ENCODE measurements around the gene SYNJ2.
A peak's percentile ranks its signal among the peaks of the same experiment; 100 is the strongest.

SYNJ2 gene

DNA sequence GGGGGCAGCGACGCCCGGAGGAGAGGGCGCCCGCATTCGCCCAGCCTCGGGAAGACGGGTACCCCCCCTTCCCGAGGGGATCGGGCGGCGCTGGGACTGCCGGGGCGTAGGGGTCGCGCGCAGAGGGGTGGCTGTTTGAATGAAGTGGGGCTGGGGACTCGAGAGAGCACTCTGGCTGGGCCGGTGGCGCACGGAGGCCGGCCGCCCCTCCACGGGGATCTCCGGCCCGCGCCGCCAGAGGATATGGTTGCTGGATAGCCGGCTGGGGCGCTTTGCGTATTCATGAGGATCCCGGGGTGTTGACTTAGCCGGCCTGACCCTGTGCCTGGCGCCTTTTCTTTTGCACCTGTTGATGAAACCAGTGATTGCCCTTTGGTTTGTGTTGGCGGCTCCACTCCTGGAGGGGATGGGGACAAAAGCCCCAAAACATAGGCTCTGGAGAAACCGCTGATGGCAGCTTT, 469 bp downstream of the SYNJ2 start:
- no peak for DNase-seq

DNA sequence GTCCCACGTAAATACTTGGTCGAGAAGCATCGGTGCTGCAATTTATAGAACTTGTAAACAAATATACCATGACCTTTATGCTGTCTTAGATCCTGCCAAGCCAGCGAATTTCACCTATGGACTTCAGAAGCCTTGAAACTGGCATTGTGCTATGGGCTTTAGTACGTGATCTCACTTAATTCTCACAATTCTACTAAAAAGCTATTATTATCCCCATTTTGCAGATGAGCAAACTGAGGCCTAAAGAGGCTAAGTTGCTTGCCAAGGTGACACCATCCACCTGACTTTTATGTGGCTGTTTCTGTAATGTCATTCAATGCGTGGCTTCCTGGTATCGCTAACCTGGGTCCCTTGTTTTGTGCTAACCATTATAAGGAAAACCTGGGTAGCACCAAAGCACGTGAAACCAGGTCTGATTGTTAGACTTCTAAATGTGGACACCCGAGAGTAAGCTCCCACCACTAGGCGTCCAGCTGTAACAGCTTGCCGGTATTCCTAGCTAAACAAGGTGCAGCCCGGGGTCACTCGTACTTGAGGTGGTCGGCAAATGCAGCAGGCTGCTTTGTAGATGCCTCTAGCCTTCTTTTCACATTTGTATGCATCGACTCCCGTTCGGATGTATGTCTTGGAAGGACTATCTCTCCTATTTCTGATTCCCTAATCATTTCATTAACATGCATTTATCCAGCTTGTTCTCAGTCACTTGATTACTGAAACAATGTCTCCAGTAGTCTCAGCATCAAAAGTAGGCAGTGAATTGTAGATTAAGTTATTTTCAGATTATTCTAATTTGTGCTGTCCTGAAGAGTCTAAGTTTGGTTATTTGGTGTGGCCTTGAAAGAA, 1.1 kb downstream of the SYNJ2 start:
- no peak for DNase-seq

DNA sequence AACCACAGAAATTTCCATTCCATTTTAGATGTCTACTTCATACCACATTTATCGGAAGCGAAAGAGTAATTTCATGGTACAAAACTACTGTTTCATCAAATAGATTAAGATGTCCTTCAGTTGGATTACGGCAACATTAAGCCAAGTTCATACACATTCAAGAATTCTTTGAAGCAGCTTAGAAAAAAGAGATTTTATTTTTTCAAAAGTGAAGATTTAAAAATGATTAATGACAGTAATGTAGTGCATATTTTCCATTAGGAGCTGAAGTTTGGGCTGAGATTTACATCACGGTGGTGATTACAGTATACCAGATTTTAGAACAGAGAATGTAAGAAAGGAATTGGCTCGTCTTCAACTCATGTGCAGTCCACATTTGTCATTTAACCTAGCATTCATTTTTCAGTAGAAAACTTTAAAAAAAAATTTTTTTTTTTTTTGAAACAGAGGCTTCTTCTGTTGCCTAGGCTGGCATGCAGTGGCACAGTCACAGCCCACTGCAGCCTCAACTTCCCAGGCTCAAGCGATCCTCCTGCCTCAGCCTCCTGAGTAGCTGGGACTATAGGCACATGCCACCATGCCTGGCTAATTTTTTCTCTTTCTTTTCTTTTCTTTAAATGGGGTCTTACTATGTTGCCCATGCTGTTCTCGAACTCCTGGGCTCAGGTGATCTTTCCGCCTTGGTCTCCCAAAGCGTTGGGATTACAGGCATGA, 1.9 kb downstream of the SYNJ2 start:
- DNase-seq: no peak

DNA sequence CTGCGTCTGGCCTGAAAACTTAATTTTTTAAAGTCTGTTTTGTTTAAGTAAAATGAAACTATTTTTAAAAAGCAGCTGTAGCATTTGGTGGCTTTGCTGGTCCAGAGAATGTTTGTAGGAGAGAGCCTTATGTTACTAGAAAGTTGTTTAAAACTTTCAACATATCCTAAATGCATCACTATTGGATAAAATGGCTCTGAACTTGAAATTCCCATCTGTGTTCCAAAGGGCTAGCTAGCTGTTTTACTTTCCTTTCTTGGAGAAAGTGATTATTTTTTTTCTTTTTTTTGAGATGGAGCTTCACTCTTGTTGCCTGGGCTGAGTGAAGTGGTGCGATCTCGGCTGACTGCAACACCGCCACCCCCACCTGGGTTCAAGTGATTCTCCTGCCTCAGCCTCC, 2.5 kb downstream of the SYNJ2 start:
- DNase-seq: no peak

DNA sequence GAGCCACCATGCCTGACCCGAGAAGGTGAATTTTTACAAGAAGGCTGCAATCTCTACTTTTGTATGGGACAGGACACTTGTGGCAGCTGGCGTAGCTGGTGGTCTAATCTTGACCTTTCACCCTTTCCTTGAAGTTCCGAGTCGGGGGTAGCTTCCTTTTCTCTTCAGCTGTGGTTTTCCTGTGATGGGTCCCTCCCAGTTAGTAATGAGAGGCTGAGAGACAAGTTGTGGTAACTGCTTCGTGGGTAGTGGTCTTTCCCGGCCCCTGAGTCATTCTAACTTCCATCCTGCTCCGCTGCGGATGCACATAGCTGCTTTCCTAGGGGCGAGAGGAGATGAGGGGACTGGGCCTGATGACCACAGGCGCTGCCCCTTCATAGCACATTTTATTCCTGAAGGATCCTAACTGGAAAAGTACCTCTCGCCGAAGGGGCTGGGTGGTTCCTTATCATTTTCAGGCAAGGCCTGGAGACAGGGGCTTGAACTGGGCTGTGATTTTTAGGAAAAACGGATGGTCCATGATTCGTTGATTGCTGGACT, 3.1 kb downstream of the SYNJ2 start:
- DNase-seq: no peak

DNA sequence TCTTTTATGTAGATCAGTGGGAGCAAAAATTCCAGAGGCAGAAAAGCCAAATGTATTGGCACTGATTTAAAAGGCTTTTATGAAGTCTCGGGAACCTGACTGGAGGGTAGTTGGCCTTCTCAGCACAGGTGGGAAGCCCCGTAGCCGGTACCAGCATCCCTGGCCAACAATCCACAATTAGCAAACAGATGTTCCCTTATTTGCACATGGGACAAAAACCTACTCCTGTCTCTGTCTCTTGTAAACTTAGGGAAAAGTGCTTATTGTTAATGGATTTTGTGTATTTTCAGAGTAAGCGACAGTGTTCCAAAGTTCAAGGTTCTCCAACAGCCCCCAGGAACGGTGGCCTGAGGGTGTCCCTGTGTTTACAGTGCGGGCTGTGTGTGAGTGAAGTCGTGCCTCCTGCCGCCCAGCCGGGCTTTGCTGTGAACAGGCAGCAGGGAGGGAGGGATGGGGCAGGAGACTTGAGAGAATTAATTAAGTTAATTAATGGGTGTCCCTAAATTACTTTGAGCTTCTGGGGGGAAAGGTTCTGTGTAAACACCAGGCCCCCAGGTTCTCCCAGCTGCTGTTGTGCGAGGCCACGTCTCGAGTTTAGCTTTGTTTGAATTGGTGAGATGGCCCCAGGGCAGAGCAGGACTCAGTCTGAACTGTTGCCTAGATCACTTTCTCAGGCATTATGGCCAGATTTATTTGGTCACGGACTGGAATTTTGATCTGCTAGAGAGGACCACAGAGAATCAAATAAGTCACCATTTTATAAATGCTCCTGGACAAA, 3.9 kb downstream of the SYNJ2 start:
- peak; percentile 14 for DNase-seq

DNA sequence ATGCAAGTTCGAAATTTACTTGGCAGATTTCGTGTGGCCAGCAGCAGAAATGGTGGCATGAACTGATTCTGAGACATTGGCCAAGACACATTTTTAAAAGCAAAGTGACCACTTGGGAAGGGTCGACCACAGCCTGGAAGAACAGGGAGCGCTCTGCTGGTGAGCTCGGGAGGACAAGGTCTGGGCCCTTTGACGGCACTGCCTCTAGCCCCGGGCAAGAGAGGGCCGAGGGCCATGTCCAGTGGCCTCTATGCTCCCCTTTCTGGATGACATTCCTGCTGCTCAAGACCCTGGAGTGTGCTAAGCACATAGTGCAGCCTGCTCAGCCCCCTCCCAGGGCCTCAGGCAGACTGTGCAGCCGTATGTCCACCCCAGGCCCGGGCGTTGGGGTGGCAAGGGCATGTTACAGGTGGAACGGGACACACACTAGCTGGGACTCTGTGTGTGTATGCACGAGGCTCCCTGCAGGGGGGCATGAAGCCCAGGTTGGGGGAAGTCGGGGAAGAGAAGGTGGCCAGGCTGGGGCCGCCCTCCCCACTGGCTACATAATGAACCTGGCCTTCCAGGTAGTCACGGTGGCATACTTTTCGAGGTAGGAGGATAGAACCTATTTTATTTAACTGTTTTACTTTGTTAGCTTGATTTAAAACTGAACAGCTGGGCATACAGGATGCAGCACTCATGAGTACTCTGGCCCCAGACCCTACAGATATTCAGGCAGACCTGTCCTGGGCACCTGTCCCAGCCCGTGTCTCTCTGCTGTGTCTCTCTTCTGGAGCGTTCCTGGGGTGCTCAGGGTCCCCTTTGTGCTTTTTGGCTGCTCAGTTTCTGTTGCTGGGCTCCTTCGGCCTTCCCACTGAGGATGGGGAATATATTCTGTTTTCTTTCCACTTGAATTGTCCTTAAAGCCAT, 6.4 kb downstream of the SYNJ2 start:
- DNase-seq: no peak

DNA sequence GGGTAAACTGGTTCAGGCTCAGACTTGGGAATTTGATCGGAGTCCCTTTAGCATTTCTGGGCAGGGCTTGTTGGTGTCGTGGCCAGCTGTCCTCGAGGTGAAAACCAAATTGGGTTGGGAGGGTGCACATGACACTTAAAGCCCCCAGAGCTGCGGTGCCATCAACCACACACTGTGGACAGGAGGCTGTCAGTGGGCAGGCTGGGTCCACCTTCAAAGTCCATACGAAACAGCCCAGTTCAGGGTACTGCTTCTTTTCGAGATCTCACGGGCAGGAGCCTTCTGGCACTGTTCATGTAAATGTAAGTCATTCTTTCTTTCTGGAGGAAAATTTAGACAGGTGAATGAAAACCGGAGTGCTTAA, 7.0 kb downstream of the SYNJ2 start:
- DNase-seq: no peak

DNA sequence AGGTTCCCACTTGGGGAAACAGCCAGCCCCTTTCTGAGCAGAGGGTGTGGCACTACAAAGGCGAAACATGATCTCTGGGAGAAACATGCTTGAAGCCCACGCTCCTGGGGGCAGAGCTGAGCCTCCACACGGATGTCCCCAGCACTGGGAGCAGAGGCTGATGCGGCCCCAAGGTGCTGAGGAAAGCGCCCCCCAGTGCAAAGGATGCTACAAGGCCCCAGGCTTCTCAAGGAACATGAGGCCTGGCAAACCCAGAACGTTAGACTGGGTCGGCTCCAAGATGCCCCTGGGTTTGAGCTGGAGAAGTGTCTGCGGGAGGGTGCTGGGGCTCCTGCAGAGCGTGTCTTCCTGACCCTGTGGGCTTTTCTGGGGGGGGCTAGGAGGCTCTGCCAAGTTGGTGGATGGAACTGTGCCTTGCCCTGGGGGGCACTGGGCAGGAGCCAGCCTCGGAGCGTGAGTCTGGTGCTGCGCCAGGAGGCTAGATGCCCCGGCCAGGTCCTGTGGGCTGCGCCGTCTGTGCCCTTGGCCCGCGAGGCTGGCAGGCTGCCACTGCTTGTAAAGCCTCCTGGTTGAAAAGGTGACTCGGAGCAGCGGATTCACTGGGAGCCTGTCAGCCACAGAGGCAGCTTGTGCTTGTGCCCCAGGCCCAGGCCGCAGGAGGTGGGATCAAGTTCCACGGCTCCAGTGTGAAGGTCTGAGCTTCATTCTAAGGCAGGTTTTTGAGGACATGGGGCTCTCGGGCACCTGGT, 8.1 kb downstream of the SYNJ2 start:
- peak; percentile 39 for DNase-seq

DNA sequence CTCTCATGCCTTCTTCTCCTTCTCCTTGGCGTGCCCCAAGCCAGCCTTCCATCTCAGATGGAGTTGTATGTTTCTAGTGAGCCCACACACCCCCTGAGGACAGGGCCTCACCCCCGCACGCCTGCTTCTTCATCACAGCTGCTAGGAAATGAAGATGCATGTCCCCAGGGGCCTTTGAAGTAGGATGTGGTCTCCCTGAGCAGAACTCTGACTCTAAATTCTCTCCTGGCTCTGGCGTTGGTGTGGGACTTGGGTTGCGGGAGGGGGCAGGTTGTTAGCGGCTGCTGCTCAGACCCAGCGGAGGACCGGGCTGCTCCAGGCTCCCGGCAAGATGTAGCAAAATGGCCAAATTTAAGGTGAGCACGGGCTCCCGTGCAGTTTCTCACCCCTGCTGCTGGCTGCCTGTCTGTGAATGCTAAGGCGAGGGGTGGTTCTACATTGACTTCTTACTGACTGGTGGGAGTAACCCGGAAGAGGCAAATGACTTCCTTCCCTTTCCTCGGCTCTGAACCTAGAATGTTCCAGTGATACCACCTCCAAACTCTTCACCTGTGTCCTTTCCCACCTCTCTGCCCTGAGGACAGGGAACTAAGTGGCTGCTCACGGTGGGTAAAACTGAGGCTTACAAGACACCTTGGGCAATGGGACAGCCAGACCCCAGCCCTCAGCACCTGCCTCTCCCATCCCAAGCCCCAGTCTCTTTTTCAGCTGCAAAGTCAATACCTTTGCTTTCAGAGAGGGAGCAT, 8.8 kb downstream of the SYNJ2 start:
- DNase-seq: no peak

DNA sequence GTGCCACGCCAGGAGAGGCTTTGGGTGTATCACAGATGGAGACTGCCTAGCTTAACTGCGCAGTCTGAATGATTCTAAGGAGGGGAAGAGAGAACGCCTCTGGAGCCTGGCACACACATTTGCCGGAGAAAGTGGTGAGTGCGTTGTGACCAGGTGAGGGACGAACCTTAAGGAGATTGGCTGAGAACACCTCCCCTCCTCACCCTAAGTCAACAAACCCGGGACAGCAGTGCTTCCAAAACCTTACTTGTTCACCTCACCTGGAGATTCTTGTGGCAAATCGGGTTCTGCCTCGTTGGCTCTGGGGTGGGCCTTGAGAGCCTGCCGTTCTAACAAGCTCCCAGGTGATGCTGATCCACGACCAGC, 9.4 kb downstream of the SYNJ2 start:
- no peak for DNase-seq

DNA sequence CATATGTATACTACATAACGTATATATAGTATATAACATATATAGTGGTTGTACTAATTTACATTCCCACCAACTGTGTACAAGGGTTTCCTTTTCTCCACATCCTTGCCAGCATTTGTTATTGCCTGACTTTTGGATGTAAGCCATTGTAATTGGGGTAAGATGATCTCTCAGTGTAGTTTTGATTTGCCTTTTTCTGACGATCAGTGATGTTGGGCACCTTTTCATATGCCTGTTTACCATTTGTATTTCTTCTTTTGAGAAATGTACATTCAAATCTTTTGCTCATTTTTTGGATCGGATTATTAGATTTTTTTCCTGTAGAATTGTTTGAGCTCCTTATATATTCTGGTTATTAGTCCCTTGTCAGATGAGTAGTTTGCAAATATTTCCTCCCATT, 11.4 kb downstream of the SYNJ2 start:
- no peak for DNase-seq

DNA sequence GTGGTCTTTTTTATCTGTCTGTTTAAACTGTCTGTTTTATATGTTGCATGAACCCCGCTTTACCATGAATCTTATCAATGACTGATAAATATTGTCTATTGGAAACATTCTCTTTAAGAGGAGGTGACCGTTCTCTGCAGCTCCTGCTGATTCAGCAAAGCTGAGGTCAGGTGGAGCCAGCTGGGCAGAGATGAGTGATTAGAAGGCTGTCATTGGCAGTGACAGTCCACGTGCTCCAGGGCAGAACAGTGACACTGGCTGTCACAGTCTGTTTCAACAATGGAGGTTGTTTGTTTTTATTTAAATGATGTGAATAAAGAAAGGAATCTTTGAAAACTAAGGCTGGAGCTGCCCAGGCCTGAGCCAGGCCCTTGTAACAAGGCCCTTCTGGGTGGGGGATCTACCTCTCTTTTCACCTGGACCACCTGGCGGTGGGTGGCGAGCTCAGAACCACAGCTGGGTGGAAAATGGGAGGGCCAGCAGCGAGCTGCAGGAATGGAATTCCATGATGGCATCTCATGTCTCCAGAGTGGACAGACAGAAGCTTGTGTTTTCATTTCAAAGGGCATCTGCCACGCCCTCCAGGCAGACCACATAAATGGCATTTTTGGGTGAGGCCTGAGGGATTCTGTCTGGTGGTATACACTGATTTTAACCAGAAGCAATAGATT, 12.6 kb downstream of the SYNJ2 start:
- no peak for DNase-seq

DNA sequence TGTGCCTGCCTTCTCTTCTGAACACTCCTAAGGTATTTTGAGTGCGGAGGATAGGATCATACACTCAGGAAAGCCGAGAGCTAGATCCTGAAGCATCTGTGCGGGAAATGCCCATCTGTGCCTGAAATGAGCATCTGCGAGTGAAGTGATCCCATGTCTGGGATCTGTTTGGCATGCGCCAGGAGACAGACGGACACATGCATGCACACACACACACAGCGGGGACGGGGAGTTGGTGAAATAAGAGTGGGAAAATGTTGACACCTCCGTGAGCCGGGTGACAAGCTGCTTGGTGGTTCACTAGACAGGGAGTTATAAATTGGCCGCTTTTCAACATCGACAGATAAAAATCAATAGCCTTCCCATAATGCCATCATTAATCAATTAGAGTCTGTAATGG, 13.8 kb downstream of the SYNJ2 start:
- peak; percentile 58 for DNase-seq

DNA sequence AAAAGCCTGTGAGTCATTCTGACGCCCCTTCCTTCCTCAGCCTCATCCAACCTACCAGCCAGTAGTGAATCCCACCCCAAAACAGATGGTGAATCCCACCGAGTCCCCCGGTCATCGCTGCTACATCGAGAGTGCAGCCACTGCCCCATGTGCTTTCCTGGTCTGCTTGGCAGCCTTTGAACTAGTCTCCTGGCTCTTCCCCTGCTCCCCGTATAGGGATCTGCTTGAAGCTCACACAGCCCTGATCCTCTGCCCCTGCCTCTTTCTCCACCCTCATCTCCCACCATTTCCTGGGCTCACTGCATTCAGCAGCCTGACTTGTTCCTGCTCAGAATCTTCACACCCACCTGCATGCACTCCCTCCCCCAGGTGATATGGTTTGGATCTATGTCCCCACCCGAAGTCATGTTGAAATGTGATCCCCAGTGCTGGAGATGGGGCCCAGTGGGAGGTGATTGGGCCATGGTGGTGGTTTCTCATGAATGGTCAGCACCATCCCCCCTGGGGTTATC, 14.6 kb downstream of the SYNJ2 start:
- no peak for DNase-seq

DNA sequence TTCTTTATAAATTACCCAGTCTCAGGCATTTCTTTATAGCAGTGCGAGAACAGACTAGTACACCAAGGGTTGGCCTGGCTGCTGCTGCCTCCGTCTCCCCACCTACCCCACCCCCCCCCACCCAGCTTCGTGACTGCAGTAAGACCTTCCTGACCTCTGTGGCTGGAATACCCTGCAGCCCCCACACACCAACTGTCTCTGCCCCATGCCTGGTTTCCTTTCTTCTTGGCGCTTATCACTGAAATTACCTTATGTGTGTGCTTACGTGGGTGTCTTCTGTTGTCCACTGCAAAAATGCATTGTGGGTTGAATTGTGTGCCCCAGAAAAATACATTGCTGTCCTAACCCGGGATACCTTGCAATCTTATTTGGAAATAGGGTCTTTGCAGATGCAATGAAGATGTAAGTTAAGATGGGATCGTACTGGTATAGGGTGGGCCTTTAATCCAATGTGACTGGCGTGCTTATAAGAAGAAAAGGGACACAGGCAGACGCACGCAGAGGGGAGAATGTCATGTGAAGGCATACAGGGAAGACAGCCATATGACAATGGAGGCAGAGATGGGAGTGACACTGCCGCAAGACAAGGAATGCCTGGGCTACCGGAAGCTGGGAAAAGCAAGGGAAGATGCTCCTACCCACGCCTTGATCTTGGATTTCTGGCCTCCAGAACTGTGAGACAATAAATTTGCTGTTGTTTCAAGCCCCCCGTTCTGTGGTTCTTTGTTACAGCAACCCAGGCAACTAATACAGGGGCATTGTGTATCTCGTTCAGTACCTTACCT, 15.4 kb downstream of the SYNJ2 start:
- no peak for DNase-seq

DNA sequence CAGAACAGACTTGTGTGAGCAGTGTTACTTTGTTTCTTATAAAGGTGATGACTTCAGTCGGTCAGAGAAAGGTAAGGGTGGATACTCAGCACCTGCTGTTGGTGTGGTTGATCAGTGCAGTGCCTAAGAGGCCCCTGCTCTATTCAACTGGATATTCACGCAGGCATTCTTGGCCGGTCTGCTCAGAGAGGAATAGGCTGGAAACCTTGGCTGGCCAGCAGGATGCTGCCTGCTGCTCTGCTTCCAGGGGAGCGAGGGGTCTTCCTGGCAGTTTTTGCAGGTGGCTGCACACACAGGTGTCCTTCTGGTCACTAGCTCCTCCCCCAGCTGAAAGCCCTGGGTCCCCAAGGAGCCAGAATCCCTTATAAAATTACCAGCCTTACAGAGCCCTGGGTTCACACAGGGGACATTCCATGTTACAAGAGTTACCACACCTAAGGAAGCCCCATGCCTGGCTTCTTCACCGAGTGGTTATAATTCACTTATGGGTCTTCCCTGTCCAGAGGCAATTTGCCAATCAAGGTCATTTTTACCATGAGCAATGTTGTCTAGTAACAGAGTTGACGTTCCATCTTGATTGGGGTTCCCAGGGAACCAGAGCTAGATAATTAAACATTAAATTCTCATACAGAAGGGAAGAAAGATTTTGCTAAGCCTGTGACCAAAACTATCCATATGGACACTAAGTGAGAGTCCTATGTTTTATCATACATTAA, 16.4 kb downstream of the SYNJ2 start:
- DNase-seq: no peak

DNA sequence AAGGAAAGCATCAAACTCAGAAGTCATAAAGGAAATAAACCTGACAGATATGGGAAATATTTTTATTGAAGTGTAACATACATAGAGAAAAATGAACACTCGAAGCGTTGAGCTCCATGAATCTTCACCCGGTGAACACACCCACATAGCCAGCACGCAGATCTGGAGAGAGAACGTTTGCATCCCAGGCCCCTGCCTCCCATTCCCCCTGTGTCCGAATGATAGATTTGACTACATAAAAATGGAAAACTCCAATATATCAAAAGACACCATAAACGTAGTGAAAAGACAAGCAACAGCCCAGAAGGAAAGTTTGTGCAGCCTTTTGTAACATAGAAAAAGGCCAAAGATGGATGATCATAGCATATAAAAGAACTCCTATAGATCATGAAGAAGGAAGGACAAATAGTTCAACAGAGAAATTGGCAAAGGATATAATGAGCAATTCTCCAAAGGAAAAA, 17.1 kb downstream of the SYNJ2 start:
- no peak for DNase-seq
